ENCODE data around the gene BSX.

The BSX gene

GRCh38 chr11:122979103-122979814 is 2.4 kb downstream of the BSX start:
- CTCF ChIA-PET: interaction anchor here (1.8 kb wide), 1 partner anchor 78 kb away, joined by 5 read pairs; no protein-coding TSS in a partner anchor
- Mint-ChIP-seq H3K27ac (no peak overlapping the region), H3K4me1 (peaks cover 29% of the 10 kb centered on the region)

GRCh38 chr11:122978299-122978620 is 3.4 kb downstream of the BSX start:
- peak overlapping the region; percentile 71 for H3K27ac Mint-ChIP-seq
- peaks cover 24% of the 10 kb centered on the region for H3K4me1 Mint-ChIP-seq
- peaks cover 4% of the 10 kb centered on the region for H3K36me3 Mint-ChIP-seq
- H3K4me3 Mint-ChIP-seq: no peak overlapping the region
- CTCF ChIA-PET: interaction anchor here (1.8 kb wide), 1 partner anchor 79 kb away, joined by 5 read pairs; no protein-coding TSS in a partner anchor
- H3K9me3 Mint-ChIP-seq: no peaks in the 10 kb centered on the region
- no peak for DNase-seq
- peaks cover 87% of the 10 kb centered on the region for H3K27me3 Mint-ChIP-seq

More at GRCh38 chr11:122979103-122979814, 2.4 kb downstream of the BSX start:
- H3K4me3 Mint-ChIP-seq: no peak overlapping the region
- peaks cover 97% of the 10 kb centered on the region for H3K27me3 Mint-ChIP-seq
- H3K36me3 Mint-ChIP-seq: peaks cover 4% of the 10 kb centered on the region
- no peaks in the 10 kb centered on the region for H3K9me3 Mint-ChIP-seq
- DNase-seq: no peak

GRCh38 chr11:122977470-122978298 is 4.0 kb downstream of the BSX start:
- peak overlapping the region; percentile 71 for H3K27ac Mint-ChIP-seq
- peaks cover 18% of the 10 kb centered on the region for H3K4me1 Mint-ChIP-seq
- no peak overlapping the region for H3K4me3 Mint-ChIP-seq
- H3K27me3 Mint-ChIP-seq: peaks cover 81% of the 10 kb centered on the region
- CTCF ChIA-PET: interaction anchor here (1.8 kb wide), 1 partner anchor 79 kb away, joined by 5 read pairs; no protein-coding TSS in a partner anchor
- DNase-seq: no peak
- no peaks in the 10 kb centered on the region for H3K9me3 Mint-ChIP-seq
- peaks cover 4% of the 10 kb centered on the region for H3K36me3 Mint-ChIP-seq

- no peak overlapping the region for H3K4me3 Mint-ChIP-seq
- H3K27ac Mint-ChIP-seq: peak overlapping the region; percentile 5
- H3K4me1 Mint-ChIP-seq: peaks cover 18% of the 10 kb centered on the region
- CTCF ChIA-PET: no interaction called here
- DNase-seq: no peak
- H3K36me3 Mint-ChIP-seq: peaks cover 4% of the 10 kb centered on the region
- H3K27me3 Mint-ChIP-seq: peaks cover 74% of the 10 kb centered on the region
- no peaks in the 10 kb centered on the region for H3K9me3 Mint-ChIP-seq
Measured at GRCh38 chr11:122976734-122977469, 4.7 kb downstream of the BSX start.

DNA sequence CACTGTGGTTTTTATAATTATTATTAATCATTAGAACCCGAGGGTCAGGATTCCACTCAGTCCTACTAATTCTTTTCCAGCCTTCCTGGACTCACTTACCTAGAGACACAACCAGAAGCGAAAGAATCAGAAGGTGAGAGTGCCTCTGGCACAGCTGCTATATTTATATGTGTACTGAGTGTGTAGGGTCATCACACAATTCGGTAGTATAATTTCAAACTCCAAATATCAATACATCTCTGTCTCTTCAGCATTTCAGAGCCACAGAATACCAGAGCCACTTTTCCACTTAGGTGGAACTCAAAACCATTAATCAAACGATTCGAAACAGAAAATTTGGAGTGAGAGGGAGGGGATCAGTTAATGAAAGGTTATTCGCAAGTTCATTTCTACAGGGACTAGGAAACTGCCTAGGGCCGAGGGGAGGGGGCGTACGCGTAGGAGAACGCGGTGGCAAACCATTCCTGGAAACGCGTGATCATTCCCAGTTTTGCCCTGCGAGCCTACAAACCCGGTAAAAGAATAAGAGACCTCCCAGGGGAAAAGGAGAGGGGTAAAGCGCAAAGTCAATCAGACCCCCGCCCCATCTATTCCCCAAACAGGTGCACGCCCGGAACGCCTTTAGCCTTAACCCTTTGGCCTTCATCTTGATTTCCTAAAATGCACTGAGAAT is 5.4 kb downstream of the BSX start:
- Mint-ChIP-seq H3K4me1 (peaks cover 18% of the 10 kb centered on the region), H3K4me3 (no peak overlapping the region), H3K36me3 (peaks cover 4% of the 10 kb centered on the region), H3K9me3 (no peaks in the 10 kb centered on the region), H3K27ac (peak overlapping the region; percentile 5), H3K27me3 (peaks cover 67% of the 10 kb centered on the region)
- CTCF ChIA-PET: no interaction called here
- DNase-seq: no peak

- Mint-ChIP-seq H3K27ac (no peak overlapping the region), H3K4me1 (no peaks in the 10 kb centered on the region), H3K27me3 (peaks cover 22% of the 10 kb centered on the region), H3K9me3 (no peaks in the 10 kb centered on the region), H3K4me3 (no peak overlapping the region), H3K36me3 (no peaks in the 10 kb centered on the region)
- CTCF ChIA-PET: no interaction called here
- no peak for DNase-seq
Measured at GRCh38 chr11:122963961-122964360, 17.7 kb downstream of the BSX start.

DNA sequence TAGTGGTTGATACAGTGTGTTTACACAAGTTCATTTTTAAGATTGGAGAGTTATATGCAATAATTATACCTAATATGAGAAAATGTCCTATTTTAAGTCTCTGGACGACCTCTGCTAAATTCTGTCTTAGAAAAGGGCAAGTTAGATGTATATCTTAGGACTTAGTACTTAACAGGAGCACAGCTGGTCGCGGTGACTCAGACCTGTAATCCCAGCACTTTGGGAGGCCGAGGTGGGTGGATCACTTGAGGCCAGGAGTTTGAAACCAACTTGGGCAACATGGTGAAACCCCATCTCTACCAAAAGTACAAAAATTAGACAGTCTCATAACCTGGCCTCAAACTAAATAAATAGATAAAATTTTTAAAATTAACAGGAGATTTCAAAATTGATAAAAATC is 27.2 kb downstream of the BSX start:
- no peak for DNase-seq
- no peaks in the 10 kb centered on the region for H3K36me3 Mint-ChIP-seq
- CTCF ChIA-PET: no interaction called here
- no peak overlapping the region for H3K4me3 Mint-ChIP-seq
- no peak overlapping the region for H3K27ac Mint-ChIP-seq
- H3K27me3 Mint-ChIP-seq: no peaks in the 10 kb centered on the region
- no peaks in the 10 kb centered on the region for H3K4me1 Mint-ChIP-seq
- H3K9me3 Mint-ChIP-seq: no peaks in the 10 kb centered on the region

DNA sequence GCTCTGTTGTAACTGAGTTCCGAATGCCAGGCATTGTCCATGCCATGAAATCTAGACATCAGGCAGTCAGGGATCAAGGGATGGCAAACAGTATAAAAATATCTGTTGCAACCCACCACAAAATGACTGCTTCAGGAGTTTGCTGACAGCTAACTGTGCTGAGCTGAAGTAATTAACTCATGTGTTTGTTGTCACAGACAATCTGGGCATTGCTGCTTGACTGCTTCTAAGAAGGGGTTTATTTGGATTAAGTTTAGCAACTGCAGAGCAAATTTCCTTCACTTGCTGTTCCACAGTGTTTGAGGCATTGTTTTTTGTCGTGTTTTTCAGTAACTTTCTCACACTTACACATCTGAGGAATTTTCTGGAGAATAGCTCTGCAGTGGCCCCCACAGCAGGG is 30.4 kb downstream of the BSX start:
- Mint-ChIP-seq H3K9me3 (no peaks in the 10 kb centered on the region), H3K27me3 (peaks cover 3% of the 10 kb centered on the region), H3K4me1 (peaks cover 4% of the 10 kb centered on the region), H3K36me3 (no peaks in the 10 kb centered on the region), H3K27ac (no peak overlapping the region), H3K4me3 (no peak overlapping the region)
- no peak for DNase-seq
- CTCF ChIA-PET: no interaction called here

DNA sequence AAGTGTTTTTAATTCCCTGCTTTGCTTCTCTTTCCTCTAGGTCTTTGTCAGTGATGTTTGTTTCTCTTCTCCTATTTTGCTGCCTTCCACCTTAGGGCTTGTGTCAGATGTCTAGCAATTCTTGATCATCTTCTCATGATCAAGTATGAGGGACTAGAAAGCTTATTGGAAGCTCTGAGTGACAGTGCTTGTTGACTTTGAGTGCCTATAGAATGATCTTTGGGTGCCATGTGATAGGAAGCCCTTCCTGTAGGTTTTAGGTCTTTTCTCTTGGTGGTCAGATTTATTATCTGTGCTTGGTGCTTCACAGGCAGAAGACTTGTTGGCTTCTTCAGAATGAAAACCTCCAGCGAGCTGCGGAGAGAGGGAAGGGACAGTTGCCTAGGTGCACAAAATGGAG is 43.1 kb downstream of the BSX start:
- DNase-seq: no peak
- no peaks in the 10 kb centered on the region for H3K4me1 Mint-ChIP-seq
- CTCF ChIA-PET: no interaction called here
- no peaks in the 10 kb centered on the region for H3K36me3 Mint-ChIP-seq
- no peak overlapping the region for H3K27ac Mint-ChIP-seq
- no peaks in the 10 kb centered on the region for H3K9me3 Mint-ChIP-seq
- H3K4me3 Mint-ChIP-seq: no peak overlapping the region
- no peaks in the 10 kb centered on the region for H3K27me3 Mint-ChIP-seq

DNA sequence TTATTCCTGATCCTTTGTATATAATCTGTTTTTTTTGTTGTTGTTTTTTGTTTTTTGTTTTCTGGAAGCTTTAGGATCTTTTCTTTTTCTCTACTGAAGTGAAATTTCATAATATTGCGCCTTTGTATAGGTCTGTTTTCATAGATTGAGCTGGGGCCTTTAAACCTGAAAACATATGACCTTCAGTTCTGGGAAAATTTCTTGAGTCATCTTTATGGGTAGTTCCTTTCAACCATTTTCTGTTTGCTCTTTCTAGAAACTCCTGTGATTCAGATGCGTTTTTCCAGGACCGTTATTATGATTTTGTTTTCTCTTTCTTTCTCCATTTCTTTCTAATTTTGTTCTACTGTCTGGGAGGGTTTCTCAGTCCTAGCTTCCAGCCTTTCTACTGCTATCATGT is 43.7 kb downstream of the BSX start:
- H3K27ac Mint-ChIP-seq: no peak overlapping the region
- H3K4me1 Mint-ChIP-seq: no peaks in the 10 kb centered on the region
- H3K36me3 Mint-ChIP-seq: no peaks in the 10 kb centered on the region
- H3K9me3 Mint-ChIP-seq: no peaks in the 10 kb centered on the region
- no peak for DNase-seq
- CTCF ChIA-PET: no interaction called here
- H3K4me3 Mint-ChIP-seq: no peak overlapping the region
- no peaks in the 10 kb centered on the region for H3K27me3 Mint-ChIP-seq

DNA sequence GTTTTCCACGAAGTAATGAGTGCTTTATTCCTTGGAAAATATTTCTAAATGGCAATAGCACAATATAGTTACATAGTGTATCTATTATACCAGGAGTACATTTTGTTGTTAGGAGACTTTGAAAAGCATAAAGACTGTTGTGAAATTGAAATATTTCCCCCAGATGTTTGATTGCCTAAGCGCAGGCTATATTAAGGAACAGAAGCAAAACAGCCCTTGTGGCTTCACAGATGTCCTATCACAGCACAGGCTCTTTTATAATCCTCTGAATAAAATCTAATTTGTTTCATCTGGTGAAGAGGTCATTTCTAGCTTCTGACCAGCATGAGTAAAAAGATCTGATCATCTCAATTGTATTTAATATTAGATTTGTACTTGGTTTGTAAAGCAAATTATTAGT is 48.2 kb downstream of the BSX start:
- H3K27ac Mint-ChIP-seq: no peak overlapping the region
- DNase-seq: no peak
- H3K27me3 Mint-ChIP-seq: no peaks in the 10 kb centered on the region
- H3K9me3 Mint-ChIP-seq: no peaks in the 10 kb centered on the region
- no peak overlapping the region for H3K4me3 Mint-ChIP-seq
- CTCF ChIA-PET: interaction anchor here (0.7 to 1.0 kb wide), 2 partner anchors 69 to 1278 kb away, joined by 3 read pairs; no protein-coding TSS in a partner anchor
- no peaks in the 10 kb centered on the region for H3K4me1 Mint-ChIP-seq
- H3K36me3 Mint-ChIP-seq: no peaks in the 10 kb centered on the region

DNA sequence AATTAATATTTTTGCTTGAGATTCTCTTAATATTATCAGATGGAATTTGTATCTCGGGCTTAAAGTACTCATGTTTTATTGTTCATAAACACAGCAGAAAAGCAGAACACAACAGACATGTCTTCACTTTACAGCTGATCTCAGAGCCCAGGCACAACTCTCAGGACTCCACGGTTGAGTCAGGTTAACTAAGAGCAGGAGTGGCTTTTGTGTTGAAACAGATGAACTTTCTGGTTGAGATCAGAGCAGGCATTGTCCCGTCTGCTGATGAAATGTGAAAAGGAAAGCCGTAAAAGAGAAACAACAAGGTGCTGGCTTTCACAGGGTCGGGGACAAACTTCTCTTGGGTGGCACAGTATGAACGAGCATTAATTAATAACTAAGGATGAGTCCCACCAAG is 50.1 kb downstream of the BSX start:
- CTCF ChIA-PET: interaction anchor here (0.7 kb wide), 1 partner anchor 76 kb away, joined by 3 read pairs; no protein-coding TSS in a partner anchor
- DNase-seq: no peak
- no peak overlapping the region for H3K27ac Mint-ChIP-seq
- H3K4me3 Mint-ChIP-seq: no peak overlapping the region
- H3K36me3 Mint-ChIP-seq: no peaks in the 10 kb centered on the region
- H3K9me3 Mint-ChIP-seq: no peaks in the 10 kb centered on the region
- no peaks in the 10 kb centered on the region for H3K4me1 Mint-ChIP-seq
- no peaks in the 10 kb centered on the region for H3K27me3 Mint-ChIP-seq

All from activated naive CD4-positive, alpha-beta T cell treated with anti-CD3 and anti-CD28 coated beads, Interleukin-2, amount 10 ng/mL, durations not matched to agents 7 days and 5 days (primary cell).